HEK293 (cell line): ENCODE data around the gene PLS3.
A peak's percentile ranks its signal among the peaks of the same experiment; 100 is the strongest.

Experiments
- CTCF ChIA-PET: fragments of 350-600 bp; formaldehyde crosslinking; extraction: SDS; loops from one replicate; lab custom pipeline; 2021; ENCODE audit warnings: antibody characterized with exemption; lab: Yijun Ruan, JAX
- POLR2A ChIA-PET: fragments of 300-600 bp; formaldehyde crosslinking; extraction: SDS; loops from one replicate; lab custom pipeline; 2020; ENCODE audit warnings: antibody characterized with exemption, inconsistent platforms; lab: Yijun Ruan, JAX
- H3K27ac ChIP-seq: fragments of 200-500 bp; sonication (Bioruptor generic); 2 replicates; pipeline ENCODE4 v1.5.1; 2014; ENCODE audit warnings: low read depth, low read length, control low read depth, inconsistent platforms; ENCODE audit errors: extremely low read depth
- H3K36me3 ChIP-seq, 2 experiments: fragments of 200-500 bp in 1 of 2; sonication (Bioruptor generic) in 1 of 2; 1 replicate in 1 of 2; 2 replicates in 1 of 2; pipeline ENCODE4 v1.5.1; 2014 to 2017; ENCODE audit warnings: inconsistent platforms in 2 of 2, low read length in 2 of 2; ENCODE audit not compliant: control insufficient read depth in 2 of 2, insufficient read depth in 1 of 2
- H3K4me1 ChIP-seq: fragments of 200-500 bp; sonication (Bioruptor generic); 2 replicates; pipeline ENCODE4 v1.5.1; 2014; ENCODE audit warnings: mild to moderate bottlenecking, low read length, inconsistent platforms; ENCODE audit not compliant: control insufficient read depth, insufficient read depth
- H3K4me3 ChIP-seq: 2 replicates; pipeline ENCODE4 v1.5.1; 2011; ENCODE audit warnings: low read depth, mild to moderate bottlenecking, control low read depth, low read length, moderate library complexity
- H3K9me3 ChIP-seq: fragments of 200-500 bp; sonication (Bioruptor generic); 2 replicates; pipeline ENCODE4 v1.5.1; 2014; ENCODE audit warnings: low read depth, low read length, inconsistent platforms; ENCODE audit not compliant: control insufficient read depth, insufficient read depth
- BCL11A ChIP-seq: fragments of 450-650 bp; formaldehyde crosslinking; IDR thresholded peaks from 2 replicates; pipeline ENCODE4 v1.5.1; 2016; ENCODE audit warnings: low read depth, missing biosample characterization, missing genetic modification characterization
- GFI1B ChIP-seq: fragments of 450-650 bp; formaldehyde crosslinking; IDR thresholded peaks from 2 replicates; pipeline ENCODE4 v1.5.1; 2016; ENCODE audit warnings: missing biosample characterization, missing genetic modification characterization
- GLI4 ChIP-seq: fragments of 450-650 bp; formaldehyde crosslinking; IDR thresholded peaks from 2 replicates; pipeline ENCODE4 v1.5.1; 2016; ENCODE audit warnings: missing biosample characterization, missing genetic modification characterization
- HOXC10 ChIP-seq: sonication (generic); formaldehyde crosslinking; IDR thresholded peaks from 2 replicates; pipeline ENCODE4 v1.8.1; 2023; ENCODE audit warnings: mild to moderate bottlenecking, missing genetic modification reagents
- IKZF3 ChIP-seq: fragments of 450-650 bp; IDR thresholded peaks from 2 replicates; pipeline ENCODE4 v1.5.0; 2018; ENCODE audit warnings: missing biosample characterization, mild to moderate bottlenecking, missing genetic modification characterization, moderate library complexity
- KLF10 ChIP-seq: fragments of 450-650 bp; IDR thresholded peaks from 2 replicates; pipeline ENCODE4 v1.5.1; 2018; ENCODE audit warnings: missing biosample characterization, mild to moderate bottlenecking, missing genetic modification characterization
- KLF9 ChIP-seq: fragments of 450-650 bp; formaldehyde crosslinking; IDR thresholded peaks from 2 replicates; pipeline ENCODE4 v1.5.1; 2016; ENCODE audit warnings: missing biosample characterization, missing genetic modification characterization, low read depth
- OVOL3 ChIP-seq: fragments of 450-650 bp; formaldehyde crosslinking; IDR thresholded peaks from 2 replicates; pipeline ENCODE4 v1.5.1; 2016; ENCODE audit warnings: missing biosample characterization, missing genetic modification characterization
- PRDM6 ChIP-seq: fragments of 450-650 bp; formaldehyde crosslinking; IDR thresholded peaks from 2 replicates; pipeline ENCODE4 v1.5.1; 2017; ENCODE audit warnings: missing biosample characterization, missing genetic modification characterization
- SP7 ChIP-seq: fragments of 450-650 bp; formaldehyde crosslinking; IDR thresholded peaks from 2 replicates; pipeline ENCODE4 v1.5.1; 2016; ENCODE audit warnings: missing biosample characterization, missing genetic modification characterization
- ZBTB11 ChIP-seq: fragments of 450-650 bp; formaldehyde crosslinking; conservative IDR thresholded peaks from 2 replicates; pipeline ENCODE4 v1.5.1; 2016; ENCODE audit warnings: low read depth, missing biosample characterization, missing genetic modification characterization
- ZBTB20 ChIP-seq: fragments of 450-650 bp; formaldehyde crosslinking; IDR thresholded peaks from 2 replicates; pipeline ENCODE4 v1.5.1; 2016; ENCODE audit warnings: missing biosample characterization, missing genetic modification characterization
- ZBTB48 ChIP-seq: fragments of 450-650 bp; formaldehyde crosslinking; IDR thresholded peaks from 2 replicates; pipeline ENCODE4 v1.5.1; 2016; ENCODE audit warnings: missing biosample characterization, missing genetic modification characterization
- ZFP41 ChIP-seq: fragments of 450-650 bp; formaldehyde crosslinking; IDR thresholded peaks from 2 replicates; pipeline ENCODE4 v1.5.1; 2016; ENCODE audit warnings: missing biosample characterization, missing genetic modification characterization, borderline replicate concordance
- ZIC2 ChIP-seq: fragments of 450-650 bp; formaldehyde crosslinking; IDR thresholded peaks from 2 replicates; pipeline ENCODE4 v1.5.1; 2016; ENCODE audit warnings: missing biosample characterization, missing genetic modification characterization
- ZNF112 ChIP-seq: fragments of 450-650 bp; formaldehyde crosslinking; IDR thresholded peaks from 2 replicates; pipeline ENCODE4 v1.5.0; 2017; ENCODE audit warnings: missing biosample characterization, missing genetic modification characterization
- ZNF184 ChIP-seq: fragments of 450-650 bp; IDR thresholded peaks from 2 replicates; pipeline ENCODE4 v1.5.1; 2018; ENCODE audit warnings: missing biosample characterization, mild to moderate bottlenecking, missing genetic modification characterization
- ZNF214 ChIP-seq: fragments of 450-650 bp; formaldehyde crosslinking; IDR thresholded peaks from 2 replicates; pipeline ENCODE4 v1.5.1; 2017; ENCODE audit warnings: missing biosample characterization, mild to moderate bottlenecking, missing genetic modification characterization, borderline replicate concordance
- ZNF274 ChIP-seq, 2 experiments: fragments of 200-500 bp in 1 of 2; fragments of 450-650 bp in 1 of 2; sonication (Bioruptor generic) in 1 of 2; formaldehyde crosslinking in 1 of 2; IDR thresholded peaks; 2 replicates each; pipeline versions ENCODE4 v1.5.1 to v1.6.1; 2014 to 2016; ENCODE audit warnings: borderline replicate concordance in 1 of 2, inconsistent platforms in 1 of 2, low read length in 1 of 2, missing biosample characterization in 1 of 2, missing genetic modification characterization in 1 of 2
- ZNF324 ChIP-seq: fragments of 450-650 bp; formaldehyde crosslinking; IDR thresholded peaks from 2 replicates; pipeline ENCODE4 v1.5.1; 2016; ENCODE audit warnings: missing biosample characterization, missing genetic modification characterization
- ZNF366 ChIP-seq: fragments of 450-650 bp; formaldehyde crosslinking; conservative IDR thresholded peaks from 2 replicates; pipeline ENCODE4 v1.5.1; 2016; ENCODE audit warnings: missing biosample characterization, missing genetic modification characterization
- ZNF37A ChIP-seq: fragments of 450-650 bp; IDR thresholded peaks from 2 replicates; pipeline ENCODE4 v1.5.1; 2018; ENCODE audit warnings: missing biosample characterization, missing genetic modification characterization
- ZNF426 ChIP-seq: fragments of 450-650 bp; formaldehyde crosslinking; IDR thresholded peaks from 2 replicates; pipeline ENCODE4 v1.5.1; 2017; ENCODE audit warnings: missing biosample characterization, missing genetic modification characterization, mild to moderate bottlenecking, inconsistent platforms, moderate library complexity
- ZNF488 ChIP-seq: fragments of 450-650 bp; formaldehyde crosslinking; IDR thresholded peaks from 2 replicates; pipeline ENCODE4 v1.5.1; 2016; ENCODE audit warnings: missing biosample characterization, missing genetic modification characterization
- ZNF624 ChIP-seq: fragments of 450-650 bp; formaldehyde crosslinking; IDR thresholded peaks from 2 replicates; pipeline ENCODE4 v1.5.1; 2017; ENCODE audit warnings: missing biosample characterization, missing genetic modification characterization
- ZNF629 ChIP-seq: fragments of 450-650 bp; formaldehyde crosslinking; IDR thresholded peaks from 2 replicates; pipeline ENCODE4 v1.5.1; 2017; ENCODE audit warnings: missing biosample characterization, missing genetic modification characterization
- ZNF660 ChIP-seq: fragments of 450-650 bp; IDR thresholded peaks from 2 replicates; pipeline ENCODE4 v1.5.1; 2018; ENCODE audit warnings: missing biosample characterization, mild to moderate bottlenecking, missing genetic modification characterization
- ZNF768 ChIP-seq: fragments of 450-650 bp; formaldehyde crosslinking; IDR thresholded peaks from 2 replicates; pipeline ENCODE4 v1.5.1; 2018; ENCODE audit warnings: missing biosample characterization, mild to moderate bottlenecking, missing genetic modification characterization
- ZNF837 ChIP-seq: fragments of 450-650 bp; formaldehyde crosslinking; IDR thresholded peaks from 2 replicates; pipeline ENCODE4 v1.5.1; 2016; ENCODE audit warnings: missing biosample characterization, missing genetic modification characterization

Gene PLS3

GRCh38 chrX:115559672-115560071, 1.3 kb upstream of the PLS3 start:
- Histone ChIP-seq H3K27ac (no peak overlapping the region), H3K9me3 (no peaks in the 10 kb centered on the region), H3K4me1 (peaks cover 4% of the 10 kb centered on the region; the same call in 1 of the 2 replicates), H3K4me3 (no peak overlapping the region), H3K36me3 (peaks cover 0 to 10% of the 10 kb centered on the region in 2 experiments; a peak in 1 of 3 replicates)
- CTCF ChIA-PET = interaction anchor here (1.2 to 3.0 kb wide), 2 partner anchors 12 to 83 kb away, joined by 7 to 13 read pairs; no protein-coding TSS in a partner anchor
- POLR2A ChIA-PET = interaction anchor here (0.6 to 1.4 kb wide), 2 partner anchors 11 to 226 kb away, joined by 3 read pairs; no protein-coding TSS in a partner anchor
- TF ChIP-seq OVOL3 (tag by site-specific recombination) (no peak), ZBTB48 (tag by site-specific recombination) (no peak), ZFP41 (tag by site-specific recombination) (no peak), ZNF274 (IDR thresholded peaks at IDR 0.05; ENCODE audit: low read length) (no peak), ZNF274 (tag by site-specific recombination; IDR thresholded peaks at IDR 0.05; ENCODE audit: borderline replicate concordance) (no peak), HOXC10 (CRISPR knock-in tag) (no peak), ZNF768 (tag by site-specific recombination) (no peak), ZNF837 (tag by site-specific recombination) (no peak), ZNF426 (no peak), ZBTB11 (no peak), GLI4 (no peak), ZBTB20 (tag by site-specific recombination) (no peak), ZNF324 (tag by site-specific recombination) (no peak), GFI1B (tag by site-specific recombination) (no peak), ZNF488 (tag by site-specific recombination) (no peak), BCL11A (tag by site-specific recombination) (no peak), IKZF3 (tag by site-specific recombination) (no peak)

GRCh38 chrX:115560211-115560977, 580 bp upstream of the PLS3 start:
- Histone ChIP-seq H3K36me3 (peaks cover 0 to 10% of the 10 kb centered on the region in 2 experiments; a peak in 1 of 3 replicates), H3K27ac (peak overlapping the region; percentile 95), H3K4me3 (peak overlapping the region; percentile 91), H3K9me3 (no peaks in the 10 kb centered on the region), H3K4me1 (peaks cover 4% of the 10 kb centered on the region; the same call in 1 of the 2 replicates)
- CTCF ChIA-PET = interaction anchor here (3.0 kb wide), 1 partner anchor 83 kb away, joined by 13 read pairs; no protein-coding TSS in a partner anchor
- POLR2A ChIA-PET = interaction anchor here (0.5 to 2.6 kb wide), 12 partner anchors 12 to 256 kb away, joined by 3 to 15 read pairs (median 4); no protein-coding TSS in a partner anchor
- TF ChIP-seq SP7 (tag by site-specific recombination) (peak; percentile 54; the same call in 1 of the 2 replicates), ZNF366 (tag by site-specific recombination) (peak; percentile 69), KLF9 (tag by site-specific recombination) (no peak), KLF10 (0 out of 2 replicates have a peak, but pooled peaks have one; percentile 44), PRDM6 (tag by site-specific recombination) (peak; percentile 14; the same call in 1 of the 2 replicates), ZNF112 (tag by site-specific recombination) (0 out of 2 replicates have a peak, but pooled peaks have one; percentile 33), ZIC2 (tag by site-specific recombination) (no peak), ZBTB48 (tag by site-specific recombination) (peak; percentile 92; the same call in 1 of the 2 replicates), ZNF184 (tag by site-specific recombination) (peak; percentile 71; the same call in 1 of the 2 replicates), ZNF624 (no peak), ZNF37A (tag by site-specific recombination) (0 out of 2 replicates have a peak, but pooled peaks have one; percentile 10), ZNF214 (tag by site-specific recombination) (peak; percentile 27; the same call in 1 of the 2 replicates), ZNF629 (peak; percentile 81), ZNF660 (tag by site-specific recombination) (peak; percentile 90)
